GM23338 (cell line): ENCODE measurements around the gene XPO4.

Experiments
- CREB1 ChIP-seq: fragments of 250-450 bp; sonication (Bioruptor Pico); IDR thresholded peaks from 2 replicates; pipeline ENCODE4 v1.5.0; 2020; ENCODE audit warnings: low read depth, mild to moderate bottlenecking, moderate library complexity
- CTCF ChIP-seq, 2 experiments: fragments of 200-600 bp in 1 of 2; sonication (generic) in 1 of 2; conservative IDR thresholded peaks; 2 replicates each; pipeline versions ENCODE4 v1.5.1 to v1.6.1; 2016 to 2017; ENCODE audit warnings: antibody characterized with exemption in 2 of 2, low read depth in 2 of 2, mild to moderate bottlenecking in 2 of 2, moderate library complexity in 1 of 2
- ETS1 ChIP-seq: IDR thresholded peaks from 2 replicates; pipeline ENCODE4 v1.6.1; 2016; ENCODE audit warnings: antibody characterized with exemption
- EZH2 ChIP-seq: fragments of 200-600 bp; sonication (generic); IDR thresholded peaks from one replicate; pipeline ENCODE4 v1.8.0; 2017; ENCODE audit warnings: antibody characterized with exemption, mild to moderate bottlenecking, low read depth; ENCODE audit not compliant: unreplicated experiment
- EZH2phosphoT487 ChIP-seq: fragments of 200-600 bp; sonication (generic); IDR thresholded peaks from one replicate; pipeline ENCODE4 v1.8.1; 2018; ENCODE audit warnings: antibody characterized with exemption; ENCODE audit not compliant: unreplicated experiment
- JUNB ChIP-seq: IDR thresholded peaks from one replicate; pipeline ENCODE4 v1.6.1; 2016; ENCODE audit warnings: antibody characterized with exemption; ENCODE audit not compliant: unreplicated experiment
- NANOG ChIP-seq: IDR thresholded peaks from 2 replicates; pipeline ENCODE4 v1.6.1; 2016; ENCODE audit warnings: antibody characterized with exemption, borderline replicate concordance
- POLR2AphosphoS5 ChIP-seq: IDR thresholded peaks from 2 replicates; pipeline ENCODE4 v1.6.1; 2016; ENCODE audit warnings: antibody characterized with exemption, low read depth
- REST ChIP-seq: IDR thresholded peaks from one replicate; pipeline ENCODE4 v1.6.1; 2018; ENCODE audit warnings: antibody characterized with exemption; ENCODE audit not compliant: unreplicated experiment
- STAT1 ChIP-seq: IDR thresholded peaks from one replicate; pipeline ENCODE4 v1.6.1; 2016; ENCODE audit warnings: antibody characterized with exemption; ENCODE audit not compliant: unreplicated experiment
- ZNF114 ChIP-seq: fragments of 250-450 bp; sonication (Bioruptor Pico); IDR thresholded peaks from 2 replicates; pipeline ENCODE4 v1.5.0; 2020; ENCODE audit warnings: mild to moderate bottlenecking, moderate library complexity
- ZNF331 ChIP-seq: fragments of 250-450 bp; sonication (Bioruptor Pico); IDR thresholded peaks from 2 replicates; pipeline ENCODE4 v1.5.0; 2020; ENCODE audit warnings: low read depth, mild to moderate bottlenecking, moderate library complexity
- ZNF462 ChIP-seq: fragments of 250-450 bp; sonication (Bioruptor Pico); IDR thresholded peaks from 2 replicates; pipeline ENCODE4 v1.5.0; 2020; ENCODE audit warnings: mild to moderate bottlenecking, moderate library complexity

- no peak for TF ChIP-seq CTCF (conservative IDR thresholded peaks at IDR 0.05; ENCODE audit: low read depth in 2 of 2)
- TF ChIP-seq EZH2, result no peak
- TF ChIP-seq NANOG, result no peak
- no peak for TF ChIP-seq POLR2AphosphoS5
- no peak for TF ChIP-seq EZH2phosphoT487
- no peak for TF ChIP-seq REST
- TF ChIP-seq CREB1 (CRISPR knock-in tag), result no peak
- TF ChIP-seq ETS1, result no peak
- TF ChIP-seq STAT1, result no peak
- TF ChIP-seq ZNF462 (CRISPR knock-in tag), result no peak
- no peak for TF ChIP-seq ZNF331
- no peak for TF ChIP-seq JUNB
- TF ChIP-seq ZNF114 (CRISPR knock-in tag), result no peak
These were observed 114.2 kb downstream of the XPO4 start for GRCh38 chr13:20788312-20788711.
